ENCODE results near the gene APC2.

GRCh38 chr19:1418951-1419738 is 30.8 kb upstream of the APC2 start:
- TF ChIP-seq EZH2 (IDR thresholded peaks at IDR 0.05) (no peak), CTCF (IDR thresholded peaks at IDR 0.05) (no peak), EZH2phosphoT487 (IDR thresholded peaks at IDR 0.05) (no peak)
